Central memory CD8-positive, alpha-beta T cell (primary cell): ENCODE data around the gene STPG3.
A peak's percentile ranks its signal among the peaks of the same experiment; 100 is the strongest.
"Not testable (repeated sequence)": the region's sequence is repeated elsewhere in the genome, so short reads cannot be mapped to it uniquely, and the experiment has no call there.

ENCODE experiments used
- ATAC-seq: fragments of 150-1000 bp; cut with Tn5 transposase; replicated peaks from 2 replicates; pipeline ENCODE4 v1.10.0; 2022; ENCODE audit warnings: mild to moderate bottlenecking, moderate FRiP score, moderate number of reproducible peaks; ENCODE audit not compliant: poor library complexity, severe bottlenecking; ENCODE audit errors: extremely low read depth
- DNase-seq, 2 donors: peaks; one replicate each; pipeline ENCODE4 v3.0.0; 2021; ENCODE audit warnings: low spot score in 2 of 2
- H3K27ac Mint-ChIP-seq: one replicate; pipeline ENCODE4 v1.8.0; 2022; ENCODE audit warnings: low read depth, mild to moderate bottlenecking, moderate library complexity, mixed read lengths
- H3K27me3 Mint-ChIP-seq: one replicate; pipeline ENCODE4 v1.8.0; 2022; ENCODE audit warnings: mixed read lengths
- H3K36me3 Mint-ChIP-seq: one replicate; pipeline ENCODE4 v1.8.0; 2022; ENCODE audit warnings: mild to moderate bottlenecking, moderate library complexity, mixed read lengths; ENCODE audit not compliant: insufficient read depth
- H3K4me1 Mint-ChIP-seq: one replicate; pipeline ENCODE4 v1.8.0; 2022; ENCODE audit warnings: mixed read lengths
- H3K4me3 Mint-ChIP-seq: one replicate; pipeline ENCODE4 v1.8.0; 2022; ENCODE audit warnings: mild to moderate bottlenecking, moderate library complexity, mixed read lengths
- H3K9me3 Mint-ChIP-seq: one replicate; pipeline ENCODE4 v1.8.0; 2022; ENCODE audit warnings: mixed read lengths

The STPG3 gene

GRCh38 chr9:137250329-137251193 lies 525 bp upstream of the STPG3 start:
- H3K4me1 Mint-ChIP-seq = peaks cover 5% of the 10 kb centered on the region
- H3K27ac Mint-ChIP-seq = no peak overlapping the region
- H3K27me3 Mint-ChIP-seq = no peaks in the 10 kb centered on the region

GRCh38 chr9:137251490-137252268 lies 593 bp downstream of the STPG3 start:
- DNase-seq = no peak
- peaks cover 15% of the 10 kb centered on the region for H3K4me1 Mint-ChIP-seq
- no peak overlapping the region for H3K4me3 Mint-ChIP-seq
- no peak for ATAC-seq
- H3K27ac Mint-ChIP-seq = no peak overlapping the region
- no peaks in the 10 kb centered on the region for H3K9me3 Mint-ChIP-seq
- peaks cover 14% of the 10 kb centered on the region for H3K36me3 Mint-ChIP-seq
- no peaks in the 10 kb centered on the region for H3K27me3 Mint-ChIP-seq

More at GRCh38 chr9:137250329-137251193, 525 bp upstream of the STPG3 start:
- H3K36me3 Mint-ChIP-seq = peaks cover 6% of the 10 kb centered on the region
- no peaks in the 10 kb centered on the region for H3K9me3 Mint-ChIP-seq
- DNase-seq (no peak), ATAC-seq (no peak)
- no peak overlapping the region for H3K4me3 Mint-ChIP-seq

DNA sequence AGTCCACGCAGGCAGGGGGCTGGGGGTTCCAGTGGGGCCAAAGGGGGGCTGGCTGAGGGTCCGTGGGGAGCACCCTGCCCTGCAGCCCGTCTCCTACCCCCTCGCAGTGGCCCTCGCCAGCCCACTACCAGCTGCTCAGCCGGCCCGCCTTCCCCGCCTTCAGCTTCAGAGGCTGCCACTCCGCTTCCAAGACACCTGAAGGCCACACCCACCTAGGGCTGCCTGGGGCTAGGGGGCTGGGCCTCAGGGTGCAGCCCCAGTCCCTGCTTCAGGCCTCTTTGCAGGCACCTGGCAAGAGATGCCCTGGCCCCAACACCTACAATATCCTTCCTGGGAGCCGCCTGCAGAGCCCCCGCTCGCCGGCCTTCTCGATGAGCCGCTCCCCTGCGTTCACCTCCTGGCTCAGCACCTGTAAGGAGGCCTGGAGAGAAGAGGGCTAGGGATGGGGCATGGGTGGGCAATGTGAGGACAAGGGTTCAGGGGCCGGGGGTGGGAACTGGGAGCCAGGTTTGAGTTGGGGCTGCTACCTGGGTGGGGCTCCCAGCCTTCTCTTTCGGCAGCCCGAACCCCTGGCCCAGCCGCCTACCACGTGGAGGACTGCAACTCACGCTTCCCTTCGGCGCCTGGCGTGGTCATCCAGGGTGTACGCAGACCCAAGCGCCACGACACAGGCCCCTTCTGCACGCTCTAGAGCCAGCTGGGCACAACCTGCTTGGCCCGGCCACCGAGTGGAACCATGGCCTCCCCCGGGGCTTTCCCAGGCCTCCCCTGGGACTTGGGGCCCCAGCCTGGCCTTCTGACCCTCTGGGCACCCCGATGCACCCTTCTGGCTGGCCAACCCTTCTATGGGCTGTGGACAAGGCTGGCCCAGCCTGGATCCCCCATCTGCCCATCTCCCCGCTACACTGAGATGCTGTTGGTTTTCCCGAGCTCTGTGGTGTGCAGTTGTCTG lies 1.7 kb downstream of the STPG3 start:
- Mint-ChIP-seq H3K27ac (no peak overlapping the region), H3K9me3 (no peaks in the 10 kb centered on the region)

GRCh38 chr9:137253717-137254623 lies 2.9 kb downstream of the STPG3 start:
- ATAC-seq (no peak), DNase-seq (no peak)
- Mint-ChIP-seq H3K27me3 (no peaks in the 10 kb centered on the region), H3K4me1 (peaks cover 15% of the 10 kb centered on the region), H3K27ac (no peak overlapping the region), H3K36me3 (peaks cover 23% of the 10 kb centered on the region), H3K4me3 (peak overlapping the region; percentile 87), H3K9me3 (no peaks in the 10 kb centered on the region)

More for the DNA sequence above, 1.7 kb downstream of the STPG3 start:
- DNase-seq (no peak), ATAC-seq (no peak)
- H3K4me3 Mint-ChIP-seq = no peak overlapping the region
- peaks cover 18% of the 10 kb centered on the region for H3K36me3 Mint-ChIP-seq
- H3K27me3 Mint-ChIP-seq = no peaks in the 10 kb centered on the region
- peaks cover 15% of the 10 kb centered on the region for H3K4me1 Mint-ChIP-seq

- H3K4me1 Mint-ChIP-seq = peaks cover 15% of the 10 kb centered on the region
- peak within 1 kb of the TSS; percentile 87 for H3K4me3 Mint-ChIP-seq
- no peaks in the 10 kb centered on the region for H3K27me3 Mint-ChIP-seq
- peak within 1 kb of the TSS; percentile 59 for H3K27ac Mint-ChIP-seq
- no peaks in the 10 kb centered on the region for H3K9me3 Mint-ChIP-seq
- DNase-seq (peak; percentile 90 to 96), ATAC-seq (peak; percentile 86)
- peaks cover 27% of the 10 kb centered on the region for H3K36me3 Mint-ChIP-seq
These were observed 3.8 kb downstream of the STPG3 start, which contains the start of gene NELFB for GRCh38 chr9:137254624-137255447. Gene NELFB, plus strand, starts transcription at chr9:137255327.

- peaks cover 27% of the 10 kb centered on the region for H3K36me3 Mint-ChIP-seq
- H3K4me3 Mint-ChIP-seq = peak overlapping the region; percentile 87
- H3K27me3 Mint-ChIP-seq = no peaks in the 10 kb centered on the region
- peak in 1 of 2 donors; percentile 28 for DNase-seq
- no peaks in the 10 kb centered on the region for H3K9me3 Mint-ChIP-seq
- ATAC-seq = peak; percentile 34
- peaks cover 15% of the 10 kb centered on the region for H3K4me1 Mint-ChIP-seq
- H3K27ac Mint-ChIP-seq = peak overlapping the region; percentile 59
These were observed 4.5 kb downstream of the STPG3 start for GRCh38 chr9:137255448-137256114.

DNA sequence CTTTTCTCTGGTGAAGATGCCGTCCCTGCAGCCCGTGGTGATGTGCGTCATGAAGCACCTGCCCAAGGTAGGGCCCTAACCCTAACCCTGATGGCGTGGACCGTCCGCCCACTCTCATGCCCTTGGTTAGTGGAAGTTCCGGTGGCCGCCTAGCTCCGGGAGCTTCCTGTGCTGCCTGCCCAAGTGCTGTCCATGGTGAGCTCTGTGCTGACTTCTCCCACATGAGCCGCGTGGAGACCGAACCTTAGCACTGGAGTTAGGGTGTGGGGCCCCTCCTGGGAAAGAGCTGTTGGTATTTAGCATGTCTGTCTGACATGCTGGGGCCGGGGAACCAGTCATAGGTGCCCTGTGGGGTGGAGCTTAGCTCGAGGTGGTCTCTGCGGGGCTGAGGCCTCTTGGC lies 5.3 kb downstream of the STPG3 start:
- DNase-seq = no peak
- no peak overlapping the region for H3K27ac Mint-ChIP-seq
- peaks cover 28% of the 10 kb centered on the region for H3K36me3 Mint-ChIP-seq
- ATAC-seq = no peak
- H3K9me3 Mint-ChIP-seq = no peaks in the 10 kb centered on the region
- peaks cover 15% of the 10 kb centered on the region for H3K4me1 Mint-ChIP-seq
- no peaks in the 10 kb centered on the region for H3K27me3 Mint-ChIP-seq
- peak overlapping the region; percentile 87 for H3K4me3 Mint-ChIP-seq

DNA sequence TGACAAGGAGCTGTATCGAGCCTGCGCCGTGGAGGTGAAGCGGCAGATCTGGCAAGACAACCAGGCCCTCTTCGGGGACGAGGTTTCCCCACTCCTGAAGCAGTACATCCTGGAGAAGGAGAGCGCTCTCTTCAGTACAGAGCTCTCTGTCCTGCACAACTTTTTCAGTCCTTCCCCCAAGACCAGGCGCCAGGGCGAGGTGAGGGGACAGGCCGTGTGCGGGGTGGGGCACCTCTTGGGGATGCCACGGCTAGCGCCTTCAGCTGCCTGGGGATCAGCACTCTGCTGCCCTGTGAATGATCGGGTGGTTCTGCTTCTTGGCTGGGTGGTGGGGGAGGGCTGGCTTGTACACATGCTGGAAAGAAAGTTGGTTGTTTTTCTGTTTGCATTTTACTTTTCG lies 5.8 kb downstream of the STPG3 start:
- ATAC-seq (no peak), DNase-seq (no peak)
- Mint-ChIP-seq H3K27ac (no peak overlapping the region), H3K27me3 (no peaks in the 10 kb centered on the region), H3K4me1 (peaks cover 19% of the 10 kb centered on the region), H3K9me3 (no peaks in the 10 kb centered on the region), H3K36me3 (peaks cover 29% of the 10 kb centered on the region), H3K4me3 (peak overlapping the region; percentile 87)

DNA sequence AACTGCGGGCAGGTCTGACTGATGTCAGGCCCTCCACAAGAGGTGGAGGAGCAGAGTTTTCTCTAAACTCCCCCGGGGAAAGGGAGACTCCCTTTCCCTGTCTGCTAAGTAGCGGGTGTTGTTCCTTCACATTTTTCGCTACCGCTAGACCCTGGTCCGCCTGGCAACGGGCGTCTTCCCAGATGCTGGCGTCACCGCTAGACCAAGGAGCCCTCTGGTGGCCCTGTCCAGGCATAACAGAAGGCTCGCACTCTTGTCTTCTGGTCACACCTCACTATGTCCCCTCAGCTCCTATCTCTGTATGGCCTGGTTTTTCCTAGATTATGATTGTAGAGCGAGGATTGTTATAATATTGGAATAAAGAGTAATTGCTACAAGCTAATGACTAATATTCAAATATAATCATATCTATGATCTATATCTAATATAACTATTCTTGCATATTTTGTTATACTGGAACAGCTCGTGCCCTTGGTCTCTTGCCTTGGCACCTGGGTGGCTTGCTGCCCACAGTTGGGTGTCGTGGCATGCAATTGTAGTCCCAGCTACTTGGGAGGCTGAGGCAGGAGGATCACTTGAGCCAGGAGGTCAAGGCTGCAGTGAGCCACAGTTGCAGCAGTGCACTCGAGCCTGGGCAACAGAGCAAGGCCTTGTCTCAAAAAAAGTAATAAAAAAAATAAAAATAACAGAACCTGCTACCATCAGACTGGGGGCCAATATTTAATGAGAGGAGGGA lies 11.3 kb downstream of the STPG3 start:
- not testable (repeated sequence) for H3K27me3 Mint-ChIP-seq, DNase-seq, ATAC-seq, H3K4me3 Mint-ChIP-seq, H3K9me3 Mint-ChIP-seq, H3K4me1 Mint-ChIP-seq, H3K27ac Mint-ChIP-seq
- peaks cover 18% of the 10 kb centered on the region for H3K36me3 Mint-ChIP-seq

DNA sequence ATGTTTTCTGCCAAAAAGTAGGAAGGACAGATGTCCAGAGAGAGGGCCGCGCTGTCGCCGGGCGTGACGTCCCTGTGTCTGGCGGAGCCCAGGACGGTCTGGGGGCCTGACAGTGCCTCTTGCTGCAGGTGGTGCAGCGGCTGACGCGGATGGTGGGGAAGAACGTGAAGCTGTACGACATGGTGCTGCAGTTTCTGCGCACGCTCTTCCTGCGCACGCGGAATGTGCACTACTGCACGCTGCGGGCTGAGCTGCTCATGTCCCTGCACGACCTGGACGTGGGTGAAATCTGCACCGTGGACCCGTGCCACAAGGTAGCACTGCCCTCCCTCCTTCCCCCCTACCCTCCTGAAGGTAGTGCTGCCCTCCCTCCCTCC lies 11.8 kb downstream of the STPG3 start:
- Mint-ChIP-seq H3K27ac (no peak overlapping the region), H3K36me3 (peaks cover 19% of the 10 kb centered on the region)

More for the DNA sequence above, 11.8 kb downstream of the STPG3 start:
- Mint-ChIP-seq H3K27me3 (no peaks in the 10 kb centered on the region), H3K4me1 (peaks cover 6% of the 10 kb centered on the region), H3K4me3 (no peak overlapping the region), H3K9me3 (no peaks in the 10 kb centered on the region)
- ATAC-seq = no peak
- no peak for DNase-seq
